ENCODE results near the gene SDE2.
"Not testable (repeated sequence)": the region's sequence is repeated elsewhere in the genome, so short reads cannot be mapped to it uniquely, and the experiment has no call there.

SDE2 gene

DNA sequence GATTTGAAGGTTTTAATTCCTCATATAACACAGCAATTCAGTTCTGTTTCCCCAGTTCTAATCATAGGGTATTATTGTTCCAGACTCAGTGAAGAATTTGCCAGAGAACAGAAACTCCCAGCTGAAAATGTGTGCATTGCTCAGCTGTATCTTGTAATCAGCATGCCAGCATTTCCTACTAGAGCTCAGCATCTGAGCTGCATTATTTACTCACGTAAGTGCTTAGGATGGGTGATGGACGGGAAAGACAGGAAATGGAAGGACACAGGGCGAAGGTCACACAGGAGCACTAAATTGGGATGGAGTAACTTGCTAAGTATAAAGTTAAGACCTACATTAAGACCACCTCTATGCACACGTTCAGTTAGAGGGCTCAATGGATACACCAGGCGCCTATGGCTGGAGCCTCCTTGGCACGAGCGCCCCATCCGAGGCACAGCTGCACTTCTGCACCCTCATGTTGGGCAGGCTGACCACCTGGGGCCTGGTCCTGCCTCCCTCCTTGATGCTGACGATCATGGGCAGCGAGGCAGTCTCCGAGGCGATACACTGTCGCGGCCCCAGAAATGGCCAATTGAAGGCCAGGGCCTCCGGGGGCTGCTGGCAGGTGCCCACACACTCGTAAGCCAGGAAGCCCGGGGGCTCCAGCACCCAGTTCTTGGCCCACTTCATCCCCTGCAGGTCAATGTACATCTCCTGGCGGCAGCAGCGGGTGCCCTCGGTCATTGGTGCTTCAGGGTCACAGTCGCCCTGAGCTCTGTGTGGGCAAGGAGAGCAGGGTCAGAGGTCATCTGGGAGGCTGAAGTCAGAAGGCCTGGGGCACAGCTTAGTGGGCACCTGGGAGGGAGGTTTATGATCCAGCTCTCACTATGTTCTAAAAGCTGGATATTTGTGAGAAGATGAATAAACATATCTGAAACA lies 61.8 kb downstream of the SDE2 start:
- no peak overlapping the region for H3K9ac ChIP-seq (ENCODE audit: low read depth, low read length)

DNA sequence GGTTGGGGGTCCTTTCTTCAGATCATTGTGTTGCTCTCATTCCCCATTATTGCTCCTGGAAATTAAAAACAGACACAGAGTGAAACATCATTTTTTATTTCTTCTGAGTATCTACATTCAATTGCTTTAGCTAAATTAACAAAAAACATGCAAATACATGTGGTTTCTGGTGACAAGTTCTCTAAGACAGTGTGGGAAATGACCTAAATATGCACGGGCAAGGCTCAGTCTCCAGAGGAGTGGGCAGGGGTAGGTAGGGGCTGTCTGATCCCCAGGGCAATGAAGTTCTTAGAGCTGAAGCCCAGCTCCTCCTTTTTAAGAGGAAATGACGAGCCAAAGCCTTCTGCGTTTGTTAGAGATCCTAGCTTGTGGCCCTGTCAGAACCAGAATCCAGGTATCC lies 62.6 kb downstream of the SDE2 start:
- Histone ChIP-seq H3K36me3 (ENCODE audit: insufficient read depth, low read length) (no peaks in the 10 kb centered on the region), H3K9ac (ENCODE audit: low read depth, low read length) (no peak overlapping the region), H3K9me3 (ENCODE audit: control insufficient read depth, insufficient read depth, low read length) (no peaks in the 10 kb centered on the region), H3K4me1 (ENCODE audit: insufficient read depth, low read length) (peaks cover 10% of the 10 kb centered on the region)

More for the DNA sequence above, 61.8 kb downstream of the SDE2 start:
- Histone ChIP-seq H3K4me1 (ENCODE audit: insufficient read depth, low read length) (peaks cover 16% of the 10 kb centered on the region), H3K36me3 (ENCODE audit: insufficient read depth, low read length) (no peaks in the 10 kb centered on the region), H3K9me3 (ENCODE audit: control insufficient read depth, insufficient read depth, low read length) (no peaks in the 10 kb centered on the region)

DNA sequence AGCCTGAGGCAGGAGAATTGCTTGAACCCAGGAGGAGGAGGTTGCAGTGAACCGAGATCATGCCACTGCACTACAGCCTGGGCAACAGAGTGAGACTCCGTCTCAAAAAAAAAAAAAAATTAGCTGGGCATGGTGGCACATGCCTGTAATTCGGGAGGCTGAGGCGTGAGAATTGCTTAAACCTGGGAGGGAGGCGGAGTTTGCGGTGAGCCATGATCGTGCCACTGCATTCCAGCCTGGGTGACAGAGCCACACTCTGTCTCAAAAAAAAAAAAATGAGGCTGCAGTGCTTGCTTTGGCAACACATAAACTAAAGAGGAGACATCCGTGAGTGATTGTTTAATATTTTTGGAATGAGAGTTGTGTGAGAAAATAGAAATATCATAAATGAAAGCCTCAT lies 63.1 kb downstream of the SDE2 start:
- H3K4me1 ChIP-seq (ENCODE audit: insufficient read depth, low read length); H3K9me3 ChIP-seq (ENCODE audit: control insufficient read depth, insufficient read depth, low read length); H3K36me3 ChIP-seq (ENCODE audit: insufficient read depth, low read length); H3K9ac ChIP-seq (ENCODE audit: low read depth, low read length): not testable (repeated sequence)

DNA sequence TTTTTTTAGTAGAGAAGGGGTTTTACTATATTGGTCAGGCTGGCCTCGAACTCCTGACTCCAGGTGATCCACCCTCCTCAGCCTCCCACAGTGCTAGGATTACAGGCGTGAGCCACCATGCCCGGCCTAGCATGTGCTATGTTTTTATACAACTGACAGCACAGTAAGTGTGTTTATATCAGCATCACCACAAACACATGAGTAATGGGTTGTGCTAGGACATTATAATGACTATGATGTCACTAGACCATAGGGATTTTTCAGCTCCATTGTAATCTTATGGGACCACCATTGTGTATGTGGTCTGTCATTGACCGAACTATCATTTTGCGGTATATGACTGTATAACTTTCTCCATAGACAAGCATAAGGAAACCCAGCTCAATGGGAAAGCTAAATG lies 64.4 kb downstream of the SDE2 start:
- Histone ChIP-seq H3K4me1 (ENCODE audit: insufficient read depth, low read length) (no peaks in the 10 kb centered on the region; the same call in 1 of the 2 replicates), H3K36me3 (ENCODE audit: insufficient read depth, low read length) (no peaks in the 10 kb centered on the region), H3K9me3 (ENCODE audit: control insufficient read depth, insufficient read depth, low read length) (no peaks in the 10 kb centered on the region), H3K9ac (ENCODE audit: low read depth, low read length) (no peak overlapping the region)

DNA sequence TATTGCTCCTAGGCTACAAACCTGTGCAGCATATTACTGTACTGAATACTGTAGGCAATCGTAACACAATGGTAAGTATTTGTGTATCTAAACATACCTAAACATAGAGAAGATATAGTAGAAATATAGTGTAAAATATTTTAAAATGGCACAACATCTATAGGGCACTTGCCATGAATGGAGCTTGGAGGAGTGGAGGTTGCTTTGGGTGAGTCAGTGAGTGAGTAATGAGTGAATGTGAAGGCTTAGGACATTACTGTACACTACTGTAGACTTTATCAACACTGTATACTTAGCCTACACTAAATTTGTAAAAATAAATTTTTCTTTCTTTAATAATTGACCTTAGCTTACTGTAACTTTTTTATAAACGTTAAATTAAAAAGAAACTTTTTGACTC lies 66.1 kb downstream of the SDE2 start:
- Histone ChIP-seq H3K9me3 (ENCODE audit: control insufficient read depth, insufficient read depth, low read length) (no peaks in the 10 kb centered on the region), H3K9ac (ENCODE audit: low read depth, low read length) (no peak overlapping the region), H3K36me3 (ENCODE audit: insufficient read depth, low read length) (no peaks in the 10 kb centered on the region), H3K4me1 (ENCODE audit: insufficient read depth, low read length) (no peaks in the 10 kb centered on the region; the same call in 1 of the 2 replicates)
